ENCODE measurements around the gene PPM1N.

The PPM1N gene

GRCh38 chr19:45512881-45513483 is 14.7 kb downstream of the PPM1N start:
- no peak for TF ChIP-seq CTCF (IDR thresholded peaks at IDR 0.05)
- TF ChIP-seq ZFX (IDR thresholded peaks at IDR 0.05; ENCODE audit: borderline replicate concordance) = no peak

GRCh38 chr19:45514376-45515051 is 16.3 kb downstream of the PPM1N start:
- peak overlapping the region; percentile 67 for H3K27ac ChIP-seq
- TF ChIP-seq ZFX (IDR thresholded peaks at IDR 0.05; ENCODE audit: borderline replicate concordance) = no peak
- no peak for TF ChIP-seq CTCF (IDR thresholded peaks at IDR 0.05)

More at GRCh38 chr19:45512881-45513483, 14.7 kb downstream of the PPM1N start:
- H3K27ac ChIP-seq = no peak overlapping the region

- no peak for TF ChIP-seq CTCF (IDR thresholded peaks at IDR 0.05)
- TF ChIP-seq ZFX (IDR thresholded peaks at IDR 0.05; ENCODE audit: borderline replicate concordance) = no peak
- H3K27ac ChIP-seq = peak overlapping the region; percentile 67
Measured at GRCh38 chr19:45515081-45515624, 16.9 kb downstream of the PPM1N start.

- peak overlapping the region; percentile 67; the same call in 1 of the 2 replicates for H3K27ac ChIP-seq
- TF ChIP-seq CTCF (IDR thresholded peaks at IDR 0.05) = no peak
- no peak for TF ChIP-seq ZFX (IDR thresholded peaks at IDR 0.05; ENCODE audit: borderline replicate concordance)
Measured at GRCh38 chr19:45515807-45516401, 17.7 kb downstream of the PPM1N start.

GRCh38 chr19:45517238-45517637 is 19.0 kb downstream of the PPM1N start:
- TF ChIP-seq CTCF (IDR thresholded peaks at IDR 0.05) (no peak), ZFX (IDR thresholded peaks at IDR 0.05; ENCODE audit: borderline replicate concordance) (no peak)
- H3K27ac ChIP-seq = no peak overlapping the region

- TF ChIP-seq CTCF (IDR thresholded peaks at IDR 0.05) (no peak), ZFX (IDR thresholded peaks at IDR 0.05; ENCODE audit: borderline replicate concordance) (no peak)
- no peak overlapping the region for H3K27ac ChIP-seq
Measured at GRCh38 chr19:45517641-45518468, 19.6 kb downstream of the PPM1N start.
